Spinal cord (tissue), 10 donors: ENCODE data around the gene GLO1. TPM values are rescaled to one million over a fixed set of nuclear protein-coding genes. Genes with fewer than 3 reads are reported as not detected.

ENCODE experiments used
- DNase-seq, 6 donors: peaks; one replicate each; pipeline versions ENCODE4 v3.0.0 to v3.0.0-alpha.2; 2013 to 2015; ENCODE audit warnings: low spot score in 6 of 6, low read depth in 4 of 6
- H3K27ac ChIP-seq: one replicate; pipeline ENCODE4 v1.5.1; 2013; ENCODE audit warnings: low read depth, low read length, control low read depth
- H3K27me3 ChIP-seq: one replicate; pipeline ENCODE4 v1.6.1; 2013; ENCODE audit warnings: low read length; ENCODE audit not compliant: control insufficient read depth, insufficient read depth
- H3K36me3 ChIP-seq: one replicate; pipeline ENCODE4 v1.6.1; 2013; ENCODE audit warnings: low read length; ENCODE audit not compliant: control insufficient read depth, insufficient read depth
- H3K4me1 ChIP-seq: one replicate; pipeline ENCODE4 v1.6.1; 2013; ENCODE audit warnings: low read length; ENCODE audit not compliant: control insufficient read depth, insufficient read depth
- H3K4me3 ChIP-seq: one replicate; pipeline ENCODE4 v1.5.1; 2013; ENCODE audit warnings: low read depth, low read length, control low read depth
- H3K9me3 ChIP-seq: one replicate; pipeline ENCODE4 v1.6.1; 2013; ENCODE audit warnings: low read length; ENCODE audit not compliant: control insufficient read depth, insufficient read depth
- WGBS: methylation state at CpG from one replicate; pipeline ENCODE4 v1.1.5; 2013; ENCODE audit warnings: missing lambda C conversion rate; ENCODE audit not compliant: insufficient coverage; 5-methylcytosine and 5-hydroxymethylcytosine counted together
- polyA plus RNA-seq, 2 donors: library from polyadenylated mRNA; unstranded; fragments of 120-200 nt; gene quantifications; one replicate each; pipeline ENCODE4 v1.2.1, GENCODE V29; 2013; ENCODE audit not compliant: insufficient read length in 2 of 2
- total RNA-seq, 2 donors: library from RNA; depleted of rRNA in 1 of 2; stranded (reverse); fragments of 120-200 nt in 1 of 2; fragments of >200 nt in 1 of 2; gene quantifications; one replicate each; pipeline versions ENCODE4 v1.2.3 to v1.2.4, GENCODE V29; 2013 to 2014
- donor health status: healthy.

The GLO1 gene
- total and polyA plus RNA-seq, 4 donors, result 119 to 159 (median 147) TPM

GRCh38 chr6:38678178-38678760 is 24.7 kb downstream of the GLO1 start:
- Histone ChIP-seq H3K4me1 (no peaks in the 10 kb centered on the region), H3K9me3 (no peaks in the 10 kb centered on the region), H3K36me3 (peaks cover 15% of the 10 kb centered on the region), H3K27me3 (no peaks in the 10 kb centered on the region), H3K27ac (no peak overlapping the region), H3K4me3 (no peak overlapping the region)
- WGBS, result 81% methylated on average over 3 of the region's 7 CpGs
- no peak for DNase-seq

GRCh38 chr6:38676974-38677544 is 25.9 kb downstream of the GLO1 start:
- H3K27me3 ChIP-seq, result no peaks in the 10 kb centered on the region
- H3K36me3 ChIP-seq, result peaks cover 15% of the 10 kb centered on the region
- no peak overlapping the region for H3K4me3 ChIP-seq
- no peak overlapping the region for H3K27ac ChIP-seq
- no peak for DNase-seq
- WGBS, result no CpG with 5 or more reads among the region's 1 CpG
- H3K9me3 ChIP-seq, result no peaks in the 10 kb centered on the region
- no peaks in the 10 kb centered on the region for H3K4me1 ChIP-seq

GRCh38 chr6:38676236-38676973 is 26.5 kb downstream of the GLO1 start:
- no peaks in the 10 kb centered on the region for H3K9me3 ChIP-seq
- H3K27me3 ChIP-seq, result no peaks in the 10 kb centered on the region
- no peaks in the 10 kb centered on the region for H3K4me1 ChIP-seq
- H3K4me3 ChIP-seq, result no peak overlapping the region
- DNase-seq, result no peak
- H3K36me3 ChIP-seq, result peaks cover 15% of the 10 kb centered on the region
- no peak overlapping the region for H3K27ac ChIP-seq
- no CpG with 5 or more reads among the region's 2 CpGs for WGBS

GRCh38 chr6:38673397-38674165 is 29.4 kb downstream of the GLO1 start:
- no peak for DNase-seq
- peaks cover 5% of the 10 kb centered on the region for H3K36me3 ChIP-seq
- H3K4me1 ChIP-seq, result no peaks in the 10 kb centered on the region
- no peak overlapping the region for H3K27ac ChIP-seq
- no peak overlapping the region for H3K4me3 ChIP-seq
- no peaks in the 10 kb centered on the region for H3K9me3 ChIP-seq
- 83% methylated on average over 1 of the region's 9 CpGs for WGBS
- H3K27me3 ChIP-seq, result no peaks in the 10 kb centered on the region

GRCh38 chr6:38671885-38672467 is 31.0 kb downstream of the GLO1 start:
- peak in 5 of 6 donors; percentile 23 to 80 (median 31) for DNase-seq
- 0% methylated on average over 1 of the region's 2 CpGs for WGBS
- H3K4me1 ChIP-seq, result no peaks in the 10 kb centered on the region
- no peaks in the 10 kb centered on the region for H3K36me3 ChIP-seq
- H3K4me3 ChIP-seq, result no peak overlapping the region
- no peaks in the 10 kb centered on the region for H3K9me3 ChIP-seq
- H3K27me3 ChIP-seq, result no peaks in the 10 kb centered on the region
- H3K27ac ChIP-seq, result no peak overlapping the region

- no peaks in the 10 kb centered on the region for H3K27me3 ChIP-seq
- no peak overlapping the region for H3K27ac ChIP-seq
- H3K36me3 ChIP-seq, result peaks cover 6% of the 10 kb centered on the region
- 88% methylated on average over 1 of the region's 3 CpGs for WGBS
- no peak overlapping the region for H3K4me3 ChIP-seq
- H3K4me1 ChIP-seq, result no peaks in the 10 kb centered on the region
- no peak for DNase-seq
- no peaks in the 10 kb centered on the region for H3K9me3 ChIP-seq
Observed at GRCh38 chr6:38658418-38659167, 44.4 kb downstream of the GLO1 start.

GRCh38 chr6:38656896-38657295 is 46.0 kb downstream of the GLO1 start:
- H3K4me1 ChIP-seq, result no peaks in the 10 kb centered on the region
- H3K27me3 ChIP-seq, result no peaks in the 10 kb centered on the region
- no peak overlapping the region for H3K4me3 ChIP-seq
- no CpG with 5 or more reads among the region's 1 CpG for WGBS
- H3K27ac ChIP-seq, result no peak overlapping the region
- peaks cover 6% of the 10 kb centered on the region for H3K36me3 ChIP-seq
- no peaks in the 10 kb centered on the region for H3K9me3 ChIP-seq
- DNase-seq, result no peak

- no peaks in the 10 kb centered on the region for H3K9me3 ChIP-seq
- no peak overlapping the region for H3K27ac ChIP-seq
- H3K4me3 ChIP-seq, result no peak overlapping the region
- WGBS, result no CpG with 5 or more reads among the region's 2 CpGs
- DNase-seq, result no peak
- H3K36me3 ChIP-seq, result peaks cover 6% of the 10 kb centered on the region
- H3K27me3 ChIP-seq, result no peaks in the 10 kb centered on the region
- no peaks in the 10 kb centered on the region for H3K4me1 ChIP-seq
Observed at GRCh38 chr6:38654263-38654662, 48.7 kb downstream of the GLO1 start.
